PFSK-1 (cell line): Measurements from ENCODE around the gene EYA2.

Experiments used
- POLR2AphosphoS5 ChIP-seq: IDR thresholded peaks from 2 replicates; pipeline ENCODE4 v1.6.1; 2012; ENCODE audit warnings: low read depth, mild to moderate bottlenecking, control low read depth, low read length, moderate library complexity
- SIN3A ChIP-seq: IDR thresholded peaks from 2 replicates; pipeline ENCODE4 v1.6.1; 2012; ENCODE audit warnings: mild to moderate bottlenecking, low read length, moderate library complexity, borderline replicate concordance; ENCODE audit not compliant: insufficient read depth
- TAF1 ChIP-seq: IDR thresholded peaks from 2 replicates; pipeline ENCODE4 v1.6.1; 2012; ENCODE audit warnings: low read length, control low read depth, borderline replicate concordance; ENCODE audit not compliant: insufficient read depth
- TF ChIP-seq, protein P1 (sequence below), 2 experiments: IDR thresholded peaks; 2 replicates each; pipeline versions ENCODE4 v1.6.1 to v1.8.0; 2011 to 2012; ENCODE audit warnings: low read depth in 2 of 2, low read length in 2 of 2, control low read depth in 1 of 2, inconsistent platforms in 1 of 2, mild to moderate bottlenecking in 1 of 2, moderate library complexity in 1 of 2; ENCODE audit not compliant: insufficient read depth in 1 of 2

DNA sequence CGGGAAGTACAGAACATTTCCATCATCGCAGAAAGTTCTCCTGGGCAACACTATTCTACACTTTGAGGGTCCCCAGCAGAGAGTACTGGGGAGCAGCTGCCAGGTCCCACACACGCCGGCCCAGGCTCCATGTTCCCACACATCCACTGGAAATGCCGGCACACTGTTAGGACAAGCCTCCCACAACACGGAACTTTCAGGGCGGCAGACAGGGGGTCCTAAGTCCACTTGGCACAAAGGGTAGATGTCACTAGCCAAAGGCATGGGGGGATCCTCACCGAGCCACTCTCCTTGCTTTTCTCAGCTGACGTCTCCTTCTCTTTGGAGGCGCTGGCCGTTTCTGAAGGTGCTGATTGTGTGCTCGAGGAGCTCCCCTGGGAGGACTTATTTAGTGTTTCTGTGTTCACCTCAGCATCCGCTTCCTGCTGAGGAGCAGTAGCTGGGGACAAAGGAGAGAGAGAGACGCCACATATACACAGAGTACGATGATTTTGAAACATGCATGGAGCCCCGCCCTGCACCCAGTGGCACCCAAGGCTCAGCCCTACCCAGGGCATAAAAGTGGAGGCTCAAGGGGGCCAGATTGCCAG is 326.5 kb downstream of the EYA2 start:
- no peak for TF ChIP-seq POLR2AphosphoS5
- no peak for TF ChIP-seq SIN3A
- TF ChIP-seq TAF1 = no peak
- TF ChIP-seq, protein P1, sequence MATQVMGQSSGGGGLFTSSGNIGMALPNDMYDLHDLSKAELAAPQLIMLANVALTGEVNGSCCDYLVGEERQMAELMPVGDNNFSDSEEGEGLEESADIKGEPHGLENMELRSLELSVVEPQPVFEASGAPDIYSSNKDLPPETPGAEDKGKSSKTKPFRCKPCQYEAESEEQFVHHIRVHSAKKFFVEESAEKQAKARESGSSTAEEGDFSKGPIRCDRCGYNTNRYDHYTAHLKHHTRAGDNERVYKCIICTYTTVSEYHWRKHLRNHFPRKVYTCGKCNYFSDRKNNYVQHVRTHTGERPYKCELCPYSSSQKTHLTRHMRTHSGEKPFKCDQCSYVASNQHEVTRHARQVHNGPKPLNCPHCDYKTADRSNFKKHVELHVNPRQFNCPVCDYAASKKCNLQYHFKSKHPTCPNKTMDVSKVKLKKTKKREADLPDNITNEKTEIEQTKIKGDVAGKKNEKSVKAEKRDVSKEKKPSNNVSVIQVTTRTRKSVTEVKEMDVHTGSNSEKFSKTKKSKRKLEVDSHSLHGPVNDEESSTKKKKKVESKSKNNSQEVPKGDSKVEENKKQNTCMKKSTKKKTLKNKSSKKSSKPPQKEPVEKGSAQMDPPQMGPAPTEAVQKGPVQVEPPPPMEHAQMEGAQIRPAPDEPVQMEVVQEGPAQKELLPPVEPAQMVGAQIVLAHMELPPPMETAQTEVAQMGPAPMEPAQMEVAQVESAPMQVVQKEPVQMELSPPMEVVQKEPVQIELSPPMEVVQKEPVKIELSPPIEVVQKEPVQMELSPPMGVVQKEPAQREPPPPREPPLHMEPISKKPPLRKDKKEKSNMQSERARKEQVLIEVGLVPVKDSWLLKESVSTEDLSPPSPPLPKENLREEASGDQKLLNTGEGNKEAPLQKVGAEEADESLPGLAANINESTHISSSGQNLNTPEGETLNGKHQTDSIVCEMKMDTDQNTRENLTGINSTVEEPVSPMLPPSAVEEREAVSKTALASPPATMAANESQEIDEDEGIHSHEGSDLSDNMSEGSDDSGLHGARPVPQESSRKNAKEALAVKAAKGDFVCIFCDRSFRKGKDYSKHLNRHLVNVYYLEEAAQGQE (IDR thresholded peaks at IDR 0.05; ENCODE audit: insufficient read depth in 1 of 2, low read depth in 2 of 2, low read length in 2 of 2) = no peak
